HG02759 (cell line): Measurements from ENCODE around the gene ISM1.

Source experiments
- ATAC-seq: cut with Tn5 transposase; IDR thresholded peaks from one replicate; pipeline ENCODE4 v1.9.1; 2021; ENCODE audit warnings: mild to moderate bottlenecking, moderate library complexity; ENCODE audit not compliant: unreplicated experiment

ISM1 gene

DNA sequence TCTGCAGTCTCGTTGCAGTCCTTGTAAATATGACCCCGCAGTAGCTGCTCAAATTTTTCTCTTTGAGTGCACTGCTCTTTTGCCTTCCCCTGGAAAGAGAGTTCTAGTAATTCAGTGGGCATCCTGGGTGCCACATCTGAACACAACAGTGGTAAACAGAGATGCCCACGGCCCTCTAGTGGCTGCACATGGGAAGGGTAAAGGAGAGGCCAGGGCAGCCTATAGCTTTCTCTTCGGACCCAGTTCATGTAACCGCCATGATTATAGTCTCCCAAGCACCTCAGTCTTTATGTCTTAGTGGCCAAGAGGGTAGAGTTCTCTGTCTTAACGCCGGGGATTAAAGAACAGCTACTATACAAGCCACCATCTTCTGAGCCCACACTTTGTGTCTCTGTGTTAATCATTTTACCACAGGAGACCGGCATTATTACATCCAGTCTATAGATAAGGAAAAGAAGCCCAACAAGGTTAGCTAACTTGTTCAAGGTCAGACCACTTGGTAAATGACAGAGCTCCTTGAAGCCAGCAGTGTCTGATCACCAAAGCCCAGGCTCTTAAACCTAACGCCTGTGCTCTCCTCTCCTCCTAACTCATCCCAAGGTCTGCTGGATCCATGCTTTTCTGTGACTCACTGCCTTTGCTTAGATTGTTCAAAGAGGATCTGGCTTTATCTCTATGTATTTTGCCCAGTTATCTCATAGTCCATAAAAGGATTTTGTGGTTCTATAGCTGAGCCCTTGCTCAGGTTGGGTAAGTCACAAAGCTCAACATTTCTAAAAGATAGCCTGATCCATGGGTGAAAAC is 81.8 kb downstream of the ISM1 start:
- peak; percentile 94 for ATAC-seq

DNA sequence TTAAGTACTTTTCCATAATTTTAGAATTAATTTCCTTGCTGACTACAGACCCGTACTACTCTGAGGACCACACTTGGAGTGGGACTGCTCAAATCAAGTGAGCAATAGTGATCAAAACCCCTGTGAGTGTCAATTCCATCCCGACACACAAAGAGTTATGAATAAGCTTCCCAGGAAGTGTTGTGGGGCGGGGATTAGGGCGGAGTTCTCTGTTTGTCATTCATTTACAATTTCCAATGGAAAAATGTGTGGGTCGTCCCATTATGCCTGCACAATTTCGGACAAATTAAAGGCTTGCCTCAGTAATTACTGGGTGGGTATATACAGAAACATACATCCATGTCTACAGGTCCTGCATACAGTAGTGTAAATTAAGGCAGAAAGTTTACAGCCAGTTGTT is 84.2 kb downstream of the ISM1 start:
- ATAC-seq = no peak

DNA sequence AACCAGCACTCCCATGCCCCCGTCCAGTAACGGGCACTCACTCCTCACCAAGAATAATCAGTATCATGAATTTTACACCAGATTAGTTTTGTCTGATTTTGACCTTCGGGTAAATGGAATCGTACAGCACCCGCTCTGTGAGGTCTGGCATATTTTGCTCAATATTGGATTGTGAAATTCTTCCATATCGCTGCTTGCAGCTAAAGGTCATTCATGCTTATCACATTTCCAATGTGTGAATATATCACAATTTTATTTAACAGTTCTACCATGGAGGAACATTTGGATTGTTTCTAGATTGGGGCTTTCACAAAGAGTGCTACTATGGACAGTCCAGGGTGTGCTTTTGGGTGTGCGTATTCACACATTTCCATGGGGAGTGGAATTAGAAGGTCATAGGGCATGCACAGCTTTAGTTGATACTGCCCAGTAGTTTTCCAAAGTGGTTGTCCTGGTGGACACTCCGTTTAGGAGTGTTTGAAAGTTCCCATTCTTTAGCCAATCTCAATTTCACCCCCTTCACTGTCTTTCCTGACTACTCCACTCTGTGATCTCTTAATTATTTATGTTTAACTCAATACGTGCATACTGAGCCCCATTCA is 86.6 kb downstream of the ISM1 start:
- ATAC-seq = no peak

DNA sequence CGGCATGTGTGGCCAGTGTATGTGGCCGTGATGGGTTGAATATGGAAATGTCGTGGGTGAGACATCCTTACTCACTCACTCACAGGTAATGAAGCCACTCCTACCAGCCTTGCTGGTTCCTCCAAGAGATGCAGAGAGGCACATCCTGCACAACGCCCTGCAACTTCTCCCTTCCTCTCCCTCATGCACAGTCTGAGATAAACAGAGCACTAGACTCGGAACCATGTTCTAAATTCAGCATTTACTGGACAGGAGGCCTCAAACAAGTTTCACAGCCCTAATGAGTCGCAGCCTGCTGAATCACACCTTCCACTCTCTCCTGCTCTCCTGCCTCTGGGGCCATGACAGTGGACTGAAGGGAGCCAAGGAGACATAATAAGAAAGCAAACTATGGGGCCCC is 91.2 kb downstream of the ISM1 start:
- no peak for ATAC-seq

DNA sequence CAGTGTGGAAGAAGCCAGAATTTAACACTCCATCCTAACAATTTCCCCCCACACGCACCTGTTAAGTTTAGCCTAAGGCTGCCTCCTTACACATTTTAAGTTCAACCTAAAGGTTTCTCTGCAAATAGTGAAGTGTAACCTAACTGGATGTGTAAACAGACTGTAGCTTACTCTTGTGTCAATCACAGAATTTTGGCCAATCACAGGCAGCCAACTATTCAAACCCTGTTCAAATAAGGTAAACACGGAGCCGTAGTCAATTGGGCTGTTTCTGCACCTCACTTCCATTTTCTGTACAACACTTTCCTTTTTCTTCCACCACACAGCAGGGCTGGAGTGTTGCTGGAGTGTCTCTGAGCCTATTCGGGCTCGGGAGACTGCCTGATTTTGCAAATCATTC is 92.1 kb downstream of the ISM1 start:
- no peak for ATAC-seq

DNA sequence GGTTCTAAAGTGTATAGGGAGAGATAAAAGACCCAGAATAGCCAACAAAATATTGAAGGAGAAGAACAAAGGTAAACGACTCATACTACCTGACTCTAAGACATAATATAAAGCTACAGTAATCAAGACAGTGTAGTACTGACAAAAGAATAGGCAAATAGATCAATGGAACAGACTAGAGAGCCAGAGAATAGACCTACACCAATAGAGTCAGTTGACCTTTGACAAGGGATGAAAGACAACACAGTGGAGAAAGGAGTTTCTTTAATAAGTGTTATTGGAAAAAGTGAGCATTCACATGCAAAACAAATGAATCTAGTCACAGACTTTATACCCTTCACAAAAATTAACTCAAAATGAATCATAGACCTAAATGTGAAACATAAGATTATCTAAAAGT is 96.4 kb downstream of the ISM1 start:
- ATAC-seq = no peak

DNA sequence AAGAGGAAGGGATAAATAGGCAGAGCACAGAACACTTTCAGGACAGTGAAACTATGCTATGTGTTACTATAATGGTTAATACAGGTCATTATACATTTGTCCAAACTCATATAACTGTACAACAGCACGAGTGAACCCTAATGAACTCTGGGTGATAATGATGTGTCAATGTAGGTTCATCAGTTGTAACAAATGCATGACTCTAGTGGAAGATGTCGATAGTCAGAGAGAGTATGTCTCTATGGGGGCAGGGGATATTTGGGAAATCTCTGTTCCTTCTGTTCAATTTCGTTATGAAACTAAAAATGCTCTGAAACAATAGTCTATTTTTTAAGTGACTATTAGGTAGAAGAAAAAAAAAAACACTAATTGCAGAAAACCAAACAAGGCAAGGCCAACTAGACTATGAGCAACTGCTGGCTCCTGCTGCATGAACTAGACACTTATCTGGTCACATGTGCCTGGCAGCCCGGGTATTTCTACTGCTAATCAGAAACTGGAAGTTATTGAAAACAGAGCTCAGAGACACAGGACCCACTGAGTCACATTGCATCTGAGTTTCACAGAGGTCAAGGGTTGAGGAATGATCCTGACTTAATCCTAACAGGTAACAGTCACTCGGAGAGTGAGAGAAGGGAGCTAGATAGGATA is 97.9 kb downstream of the ISM1 start:
- no peak for ATAC-seq

DNA sequence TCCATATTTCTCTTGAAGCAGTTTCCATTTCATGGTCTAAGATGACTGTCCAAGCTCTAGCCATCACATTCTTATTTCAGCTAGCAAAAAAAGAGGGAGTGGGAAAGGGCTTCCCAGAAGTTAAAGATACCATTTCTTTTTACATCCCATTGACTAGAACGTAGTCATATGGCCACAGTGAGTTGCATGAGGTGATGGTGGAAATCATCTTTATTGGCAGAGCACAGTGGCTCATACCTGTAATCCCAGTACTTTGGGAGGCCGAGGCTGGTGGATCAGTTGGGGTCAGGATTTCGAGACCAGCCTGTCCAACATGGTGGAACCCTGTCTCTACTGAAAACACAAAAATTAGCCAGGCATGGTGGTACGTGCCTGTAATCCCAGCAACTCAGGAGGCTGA is 99.6 kb downstream of the ISM1 start:
- no peak for ATAC-seq

DNA sequence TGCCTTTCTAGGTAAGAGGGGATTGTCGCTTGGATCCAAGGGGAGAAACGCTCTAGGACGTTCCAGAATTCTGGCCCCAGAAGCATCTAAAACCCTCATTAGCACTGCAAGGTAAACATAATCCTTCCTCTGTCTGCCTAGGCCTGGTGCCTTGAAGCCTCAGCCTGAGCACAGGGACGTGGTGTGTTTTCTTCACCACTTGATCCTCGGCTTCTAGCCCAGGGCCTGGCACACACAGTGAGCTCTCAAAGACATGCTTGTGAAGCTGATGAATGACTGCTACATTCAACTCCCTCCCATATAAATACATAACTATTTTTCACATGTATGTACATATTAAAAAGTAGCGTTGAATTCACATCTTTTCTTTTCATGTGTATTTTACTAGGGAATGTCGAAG is 100.3 kb downstream of the ISM1 start:
- no peak for ATAC-seq

DNA sequence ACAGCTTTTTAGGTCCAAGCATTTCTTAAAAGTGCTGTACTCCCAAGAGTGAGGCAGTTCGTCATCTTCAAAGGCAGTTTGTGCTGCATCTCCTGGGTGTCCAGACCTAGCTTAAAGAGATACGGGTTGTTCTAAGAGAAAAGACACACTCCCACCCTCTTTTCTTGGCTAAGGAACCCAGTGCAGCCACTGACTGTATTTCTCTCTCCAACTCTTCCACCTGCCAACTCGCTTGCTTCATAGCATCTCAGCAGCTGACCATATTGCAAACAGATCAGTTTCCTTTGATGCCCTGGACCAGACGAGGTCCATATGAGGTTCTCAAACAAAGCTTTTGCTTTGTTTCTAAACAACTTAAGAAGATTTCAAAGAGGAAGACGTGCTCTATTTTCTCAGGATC is 101.1 kb downstream of the ISM1 start:
- ATAC-seq = no peak

DNA sequence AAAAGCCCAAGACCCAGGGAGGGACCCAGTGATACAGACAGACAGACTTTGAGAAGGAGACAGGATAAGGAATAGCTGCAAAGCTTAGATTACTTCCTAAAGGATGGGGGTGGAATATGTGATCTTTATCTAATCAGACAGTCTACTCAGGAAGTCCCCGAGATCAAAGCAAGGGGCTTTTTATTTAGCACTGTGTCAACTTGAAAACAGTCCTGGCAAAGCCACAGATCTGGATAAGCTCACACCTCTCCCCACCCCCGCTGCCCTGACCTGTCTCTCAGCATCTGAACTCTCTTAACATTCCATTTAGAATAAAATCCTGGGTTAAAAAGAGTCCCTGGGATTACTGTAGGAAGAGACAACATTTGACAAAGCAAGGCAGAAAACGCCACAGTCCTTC is 101.5 kb downstream of the ISM1 start:
- ATAC-seq = no peak

DNA sequence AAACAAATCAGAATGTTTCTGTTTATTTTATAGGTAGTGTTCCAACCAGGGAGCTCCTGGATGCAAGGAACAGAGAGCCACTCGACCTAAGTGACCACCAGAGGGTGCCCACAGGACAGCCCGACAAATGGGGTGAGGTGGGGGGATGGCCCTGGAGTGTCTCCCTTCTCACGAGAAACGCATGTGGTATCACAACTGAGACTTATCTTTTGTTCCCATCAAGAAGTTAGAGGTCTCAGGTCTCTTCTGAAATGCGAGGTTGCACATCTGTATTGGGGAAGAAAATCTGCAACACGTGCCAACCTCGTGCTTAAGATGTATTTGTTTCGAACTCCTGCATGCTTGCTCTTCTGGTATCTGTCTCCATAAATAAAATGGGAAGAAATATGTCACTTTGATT is 104.0 kb downstream of the ISM1 start:
- ATAC-seq = peak; percentile 54

DNA sequence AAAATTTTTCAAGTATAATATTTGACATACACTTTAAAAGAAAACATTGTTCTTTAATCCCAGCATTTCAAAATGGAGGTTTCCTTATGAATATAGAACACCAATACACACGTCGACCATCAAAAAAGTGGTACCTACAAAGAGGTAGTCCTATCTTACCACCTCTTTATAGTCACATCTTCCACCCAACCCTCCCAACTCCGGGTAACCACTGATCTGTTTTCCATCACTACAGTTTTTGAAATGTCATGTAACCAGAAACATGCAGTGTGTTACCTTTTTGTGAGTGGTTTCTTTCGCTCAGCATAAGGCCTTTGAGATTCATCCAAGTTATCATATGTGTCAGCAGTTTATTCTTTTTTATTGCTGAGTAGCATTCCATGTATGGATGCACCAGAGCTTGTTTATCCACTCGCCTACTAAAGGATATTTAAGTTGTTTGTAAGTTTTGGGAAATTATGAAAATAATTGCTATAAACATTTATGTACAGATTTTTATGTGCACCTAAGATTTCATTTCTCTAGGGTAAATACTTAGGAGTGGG is 104.8 kb downstream of the ISM1 start:
- ATAC-seq = no peak

DNA sequence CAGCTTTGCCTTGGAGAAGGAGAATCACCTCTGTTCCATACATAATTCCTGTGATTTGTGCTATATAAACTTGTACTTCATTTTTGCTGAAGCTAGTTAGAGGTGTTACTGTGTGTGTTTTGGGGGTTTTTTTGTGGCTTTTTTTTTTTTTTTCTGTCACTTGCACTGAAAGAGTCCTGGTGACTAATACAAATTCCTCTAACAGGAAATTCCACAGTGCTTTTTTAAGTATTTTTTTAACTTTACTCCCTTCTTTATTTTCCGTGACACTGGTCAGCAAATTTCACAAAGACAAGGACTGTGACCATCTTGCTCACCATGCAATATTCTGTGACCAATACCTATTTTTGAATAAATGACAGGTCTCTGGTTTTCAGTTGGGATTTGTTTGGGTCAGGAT is 110.5 kb downstream of the ISM1 start:
- no peak for ATAC-seq

DNA sequence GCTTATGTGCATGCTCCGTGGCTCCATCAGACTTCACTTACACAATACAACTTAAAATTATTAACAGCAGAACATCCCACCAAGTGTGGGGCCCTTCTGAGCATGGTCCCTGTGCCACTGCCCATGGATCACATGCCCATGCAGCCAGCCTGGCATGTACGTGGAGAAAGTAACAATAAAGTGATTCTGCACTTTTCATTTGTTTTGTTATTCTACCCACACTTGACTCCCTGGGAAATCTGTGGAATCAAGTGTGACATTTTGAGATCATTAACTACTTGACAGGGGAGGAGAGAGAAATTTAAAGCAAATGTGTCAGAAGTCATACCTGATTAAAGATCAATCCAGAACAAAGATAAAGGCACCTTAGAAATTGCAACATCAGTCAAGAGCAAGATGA is 112.0 kb downstream of the ISM1 start:
- ATAC-seq = no peak

DNA sequence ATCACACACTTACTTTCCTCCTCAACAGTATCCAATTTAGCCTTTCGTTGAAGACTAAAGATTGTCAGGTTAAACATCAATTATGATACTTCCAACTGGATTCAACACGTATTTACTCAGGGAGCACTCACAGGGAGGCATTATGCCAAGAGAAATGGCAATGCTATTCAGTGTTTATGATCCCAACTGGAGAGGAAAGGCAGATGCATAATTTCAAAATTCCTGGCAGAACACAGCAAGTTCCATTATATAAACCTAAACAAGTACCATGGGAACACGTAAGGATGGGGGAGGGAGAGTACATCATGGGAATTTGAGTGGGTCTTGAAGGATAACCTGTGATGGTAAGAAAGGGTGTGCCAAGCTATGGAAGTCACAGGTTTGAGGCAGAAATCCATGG is 112.7 kb downstream of the ISM1 start:
- no peak for ATAC-seq

DNA sequence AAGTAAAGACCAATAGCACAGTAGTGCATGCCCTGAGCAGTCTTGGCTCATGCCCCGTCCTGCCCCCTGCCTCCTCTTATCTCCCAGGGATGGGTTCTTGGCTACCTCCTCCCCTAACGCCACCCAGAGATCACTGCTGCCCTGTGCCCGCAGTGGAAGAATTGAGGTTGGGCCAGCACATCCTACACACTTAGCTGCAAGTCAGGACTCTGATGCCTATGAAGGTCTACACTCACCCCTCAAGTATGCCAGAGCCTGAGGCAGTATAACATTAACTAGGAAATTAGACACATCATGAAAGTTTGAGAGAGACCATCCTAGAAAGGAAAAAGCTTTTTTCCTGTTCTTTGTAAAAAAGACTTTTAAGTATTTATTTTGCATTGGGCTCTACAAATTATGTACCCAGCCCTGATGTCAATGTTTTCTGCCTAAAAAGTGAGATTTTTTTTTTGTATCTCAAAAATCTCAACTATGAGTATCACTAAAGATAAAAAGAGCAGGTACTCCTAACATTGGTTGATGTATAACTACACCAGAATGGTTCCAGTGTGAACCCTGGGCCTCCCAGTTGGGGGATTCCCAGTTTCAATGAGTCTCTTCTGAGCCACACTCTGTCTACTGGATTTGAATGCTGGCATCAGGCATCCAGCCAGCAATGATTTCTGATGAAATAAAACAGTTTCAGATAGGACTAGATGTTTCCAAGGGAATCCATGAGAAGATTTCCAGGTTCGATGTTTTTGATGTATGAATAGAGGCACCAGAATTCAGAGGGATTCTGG is 115.4 kb downstream of the ISM1 start:
- peak; percentile 83 for ATAC-seq

DNA sequence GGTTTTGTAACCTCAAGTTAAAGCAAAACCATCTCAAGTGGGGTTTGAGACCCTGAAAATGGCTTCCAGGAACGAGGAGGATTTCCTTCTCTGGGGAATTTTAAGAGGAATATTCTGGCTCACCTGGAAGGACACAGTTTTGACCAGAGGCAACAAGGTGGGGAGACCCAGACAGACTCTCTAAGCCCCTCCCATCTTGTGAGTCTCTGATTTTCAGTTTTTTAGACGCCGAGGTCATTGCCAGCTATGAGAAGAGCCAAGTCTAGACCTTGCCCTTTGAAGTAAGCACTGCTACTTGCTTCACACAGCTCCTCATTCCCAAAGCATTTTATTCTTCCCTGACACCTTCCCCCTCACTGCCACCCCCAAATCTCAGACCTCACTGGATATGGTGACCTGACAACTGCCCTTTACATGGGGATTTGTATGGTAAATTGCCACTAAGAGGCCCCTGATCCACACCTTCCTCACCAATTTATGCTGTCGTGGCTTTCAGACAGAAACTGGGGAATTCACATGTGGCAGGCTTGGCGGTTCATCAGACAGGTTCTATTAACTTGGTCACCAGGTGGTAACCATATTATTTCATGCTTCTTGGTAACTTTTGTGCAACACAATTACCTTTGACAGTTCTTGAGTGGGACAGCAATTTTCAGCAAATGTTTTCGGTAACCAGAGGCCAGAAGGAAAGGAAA is 116.2 kb downstream of the ISM1 start:
- no peak for ATAC-seq

DNA sequence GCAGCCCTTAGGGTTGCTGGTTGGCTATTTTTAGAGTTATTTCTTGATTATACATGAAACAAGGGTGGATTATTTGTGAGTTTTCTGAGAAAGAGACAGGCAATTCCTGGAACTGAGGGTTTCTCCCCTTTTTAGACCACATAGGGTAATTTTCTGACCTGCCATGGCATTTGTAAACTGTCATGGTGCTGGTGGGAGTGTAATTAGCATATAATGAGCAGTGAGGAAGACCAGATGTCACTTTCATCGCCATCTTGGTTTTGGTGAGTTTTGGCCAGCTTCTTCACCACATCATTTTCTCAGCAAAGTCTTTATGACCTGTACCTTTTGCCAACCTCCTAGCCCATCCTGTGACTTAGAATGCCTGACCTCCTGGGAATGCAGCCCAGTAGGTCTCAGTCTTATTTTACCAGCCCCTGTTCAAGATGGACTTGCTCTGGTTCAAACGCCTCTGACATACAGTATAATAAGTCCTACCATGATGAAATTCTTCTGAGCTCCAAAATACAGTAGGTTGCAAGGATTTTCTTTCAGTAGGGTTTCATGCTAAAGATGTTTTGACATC is 117.1 kb downstream of the ISM1 start:
- no peak for ATAC-seq

DNA sequence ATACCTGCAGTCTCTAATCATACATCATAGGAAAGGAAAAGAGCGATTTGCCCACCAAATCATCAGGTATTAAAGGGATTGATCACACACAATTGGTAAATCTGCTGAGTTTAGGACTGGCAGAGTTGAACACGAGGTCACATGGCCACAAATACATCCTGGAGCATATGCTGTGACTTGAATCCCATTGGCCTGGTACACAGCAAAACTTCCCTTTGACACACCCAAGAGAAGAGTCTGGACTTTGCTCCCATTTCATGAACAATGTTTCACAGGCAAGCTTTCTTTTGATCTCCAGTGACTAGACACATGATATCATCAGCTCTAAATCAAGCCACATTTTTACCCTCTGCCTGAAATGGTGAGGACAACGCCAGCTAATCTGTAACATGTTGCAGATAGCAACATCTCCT is 117.9 kb downstream of the ISM1 start:
- no peak for ATAC-seq
